ENCODE data around the gene TRIP10. TPM values are rescaled to one million over a fixed set of nuclear protein-coding genes. Genes with fewer than 3 reads are reported as not detected.

Gene TRIP10
- total RNA-seq, 3 donors from 2014 or later: 56.9 to 98.1 (median 87.5) TPM

GRCh38 chr19:6700586-6701316 is 38.7 kb upstream of the TRIP10 start:
- Histone ChIP-seq H3K4me1 (no peaks in the 10 kb centered on the region), H3K4me3 (no peak overlapping the region), H3K9me3 (no peaks in the 10 kb centered on the region), H3K36me3 (no peaks in the 10 kb centered on the region), H3K27me3 (no peaks in the 10 kb centered on the region), H3K27ac (no peak overlapping the region)
- DNase-seq (ENCODE audit: low spot score in 2 of 2): no peak
- TF ChIP-seq, protein P1, sequence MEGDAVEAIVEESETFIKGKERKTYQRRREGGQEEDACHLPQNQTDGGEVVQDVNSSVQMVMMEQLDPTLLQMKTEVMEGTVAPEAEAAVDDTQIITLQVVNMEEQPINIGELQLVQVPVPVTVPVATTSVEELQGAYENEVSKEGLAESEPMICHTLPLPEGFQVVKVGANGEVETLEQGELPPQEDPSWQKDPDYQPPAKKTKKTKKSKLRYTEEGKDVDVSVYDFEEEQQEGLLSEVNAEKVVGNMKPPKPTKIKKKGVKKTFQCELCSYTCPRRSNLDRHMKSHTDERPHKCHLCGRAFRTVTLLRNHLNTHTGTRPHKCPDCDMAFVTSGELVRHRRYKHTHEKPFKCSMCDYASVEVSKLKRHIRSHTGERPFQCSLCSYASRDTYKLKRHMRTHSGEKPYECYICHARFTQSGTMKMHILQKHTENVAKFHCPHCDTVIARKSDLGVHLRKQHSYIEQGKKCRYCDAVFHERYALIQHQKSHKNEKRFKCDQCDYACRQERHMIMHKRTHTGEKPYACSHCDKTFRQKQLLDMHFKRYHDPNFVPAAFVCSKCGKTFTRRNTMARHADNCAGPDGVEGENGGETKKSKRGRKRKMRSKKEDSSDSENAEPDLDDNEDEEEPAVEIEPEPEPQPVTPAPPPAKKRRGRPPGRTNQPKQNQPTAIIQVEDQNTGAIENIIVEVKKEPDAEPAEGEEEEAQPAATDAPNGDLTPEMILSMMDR (IDR thresholded peaks at IDR 0.05): no peak
- no peak for TF ChIP-seq POLR2AphosphoS5 (IDR thresholded peaks at IDR 0.05)
- no peak for TF ChIP-seq POLR2A (IDR thresholded peaks at IDR 0.05)
- intact Hi-C loops (cut with DNase I; ENCODE audit: low total_unique reads): no loop called here

DNA sequence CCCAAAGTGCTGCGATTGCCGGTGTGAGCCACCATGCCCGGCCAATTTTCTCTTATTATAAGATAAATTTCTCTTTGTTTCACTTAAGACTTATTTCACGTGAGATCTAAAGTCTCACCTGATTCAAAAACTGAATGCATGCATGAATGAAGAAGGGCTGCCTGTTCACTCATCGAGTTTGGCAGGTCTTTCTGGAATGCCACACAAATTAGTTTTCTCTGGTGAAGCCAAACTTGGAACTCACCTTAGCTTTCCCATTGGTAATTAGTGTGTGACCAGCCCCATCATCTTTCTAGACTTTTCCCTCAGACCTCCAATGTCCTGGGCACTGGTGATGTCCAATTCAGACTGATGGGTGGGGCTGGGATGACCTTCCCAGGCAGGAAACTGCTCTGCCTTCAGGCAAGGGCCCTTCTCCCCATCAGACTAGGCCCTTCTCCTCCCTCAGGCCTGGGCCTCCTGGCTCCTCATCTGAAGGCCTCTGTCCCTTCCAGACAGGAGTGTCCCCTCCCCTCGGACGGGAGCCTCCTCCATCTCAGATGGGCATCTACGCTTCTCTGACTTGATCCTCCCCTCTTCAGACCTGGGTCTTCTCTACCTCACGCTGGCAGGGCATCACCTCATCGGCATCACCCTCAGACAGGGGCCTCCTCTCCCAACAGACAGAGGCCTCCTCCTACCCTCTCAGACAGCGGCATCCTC is 33.4 kb upstream of the TRIP10 start:
- no peaks in the 10 kb centered on the region for H3K36me3 ChIP-seq
- TF ChIP-seq POLR2AphosphoS5 (IDR thresholded peaks at IDR 0.05) (no peak), POLR2A (IDR thresholded peaks at IDR 0.05) (no peak)
- TF ChIP-seq, protein P1 (IDR thresholded peaks at IDR 0.05): no peak
- no peak for DNase-seq (ENCODE audit: low spot score in 2 of 2)
- intact Hi-C loops (cut with DNase I; ENCODE audit: low total_unique reads): no loop called here
- H3K4me3 ChIP-seq: no peak overlapping the region
- H3K9me3 ChIP-seq: no peaks in the 10 kb centered on the region
- no peak overlapping the region for H3K27ac ChIP-seq
- H3K27me3 ChIP-seq: peaks cover 0 to 6% of the 10 kb centered on the region in 2 donors
- H3K4me1 ChIP-seq: no peaks in the 10 kb centered on the region

GRCh38 chr19:6706633-6706958 is 32.9 kb upstream of the TRIP10 start:
- Histone ChIP-seq H3K27me3 (peaks cover 0 to 6% of the 10 kb centered on the region in 2 donors), H3K9me3 (no peaks in the 10 kb centered on the region), H3K4me1 (no peaks in the 10 kb centered on the region), H3K4me3 (no peak overlapping the region), H3K36me3 (no peaks in the 10 kb centered on the region), H3K27ac (no peak overlapping the region)
- TF ChIP-seq POLR2A (IDR thresholded peaks at IDR 0.05): no peak
- TF ChIP-seq POLR2AphosphoS5 (IDR thresholded peaks at IDR 0.05): no peak
- TF ChIP-seq, protein P1 (IDR thresholded peaks at IDR 0.05): no peak
- intact Hi-C loops (cut with DNase I; ENCODE audit: low total_unique reads): no loop called here
- DNase-seq (ENCODE audit: low spot score in 2 of 2): no peak

DNA sequence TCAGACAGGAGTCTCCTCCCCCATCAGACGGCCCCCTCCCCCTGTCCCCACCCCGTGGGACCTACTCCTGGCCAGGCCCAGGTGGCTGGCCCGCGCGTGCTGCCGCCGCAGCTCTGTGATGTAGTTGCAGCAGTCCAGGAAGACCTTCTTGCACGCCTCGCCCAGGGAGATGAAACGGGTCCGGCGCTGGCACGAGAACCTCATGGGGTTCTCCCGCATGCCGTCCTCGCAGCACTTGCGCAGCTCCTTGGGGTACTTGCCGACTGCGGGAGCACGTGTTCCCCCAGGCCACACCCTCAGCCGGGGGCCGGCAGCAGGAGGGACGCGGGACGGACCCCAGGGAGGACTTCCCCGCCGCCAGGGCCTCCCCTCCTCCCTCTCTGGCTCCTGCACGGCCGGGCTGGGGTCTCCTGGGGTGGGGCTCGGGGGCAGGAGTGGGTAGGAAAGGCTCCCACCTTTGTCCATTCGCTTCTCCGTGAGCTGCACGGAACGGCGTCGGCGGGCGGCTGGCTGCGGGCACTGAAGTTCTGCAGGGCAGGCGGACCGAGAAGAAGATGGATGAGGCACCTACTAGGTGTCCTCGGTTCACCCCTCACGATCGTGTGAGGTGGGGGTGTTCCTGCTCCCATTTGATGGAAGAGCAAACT is 32.3 kb upstream of the TRIP10 start:
- intact Hi-C loops (cut with DNase I; ENCODE audit: low total_unique reads): no loop called here
- no peak for DNase-seq (ENCODE audit: low spot score in 2 of 2)
- no peaks in the 10 kb centered on the region for H3K9me3 ChIP-seq
- H3K4me1 ChIP-seq: no peaks in the 10 kb centered on the region
- TF ChIP-seq POLR2A (IDR thresholded peaks at IDR 0.05) (no peak), POLR2AphosphoS5 (IDR thresholded peaks at IDR 0.05) (no peak)
- TF ChIP-seq, protein P1 (IDR thresholded peaks at IDR 0.05): no peak
- peaks cover 0 to 6% of the 10 kb centered on the region in 2 donors for H3K27me3 ChIP-seq
- H3K4me3 ChIP-seq: no peak overlapping the region
- no peak overlapping the region for H3K27ac ChIP-seq
- H3K36me3 ChIP-seq: no peaks in the 10 kb centered on the region

GRCh38 chr19:6707658-6708018 is 31.8 kb upstream of the TRIP10 start:
- DNase-seq (ENCODE audit: low spot score in 2 of 2): no peak
- no peak for TF ChIP-seq POLR2A (IDR thresholded peaks at IDR 0.05)
- TF ChIP-seq POLR2AphosphoS5 (IDR thresholded peaks at IDR 0.05): no peak
- TF ChIP-seq, protein P1 (IDR thresholded peaks at IDR 0.05): no peak
- no peaks in the 10 kb centered on the region for H3K36me3 ChIP-seq
- no peaks in the 10 kb centered on the region for H3K4me1 ChIP-seq
- intact Hi-C loops (cut with DNase I; ENCODE audit: low total_unique reads): no loop called here
- peaks cover 0 to 6% of the 10 kb centered on the region in 2 donors for H3K27me3 ChIP-seq
- no peaks in the 10 kb centered on the region for H3K9me3 ChIP-seq
- no peak overlapping the region for H3K27ac ChIP-seq
- no peak overlapping the region for H3K4me3 ChIP-seq
